GM18502 (cell line): ENCODE results near the gene ASCL5.

Experiments
- ATAC-seq: cut with Tn5 transposase; IDR thresholded peaks from one replicate; pipeline ENCODE4 v1.9.1; 2021; ENCODE audit warnings: mild to moderate bottlenecking; ENCODE audit not compliant: unreplicated experiment, poor library complexity

ASCL5 gene

DNA sequence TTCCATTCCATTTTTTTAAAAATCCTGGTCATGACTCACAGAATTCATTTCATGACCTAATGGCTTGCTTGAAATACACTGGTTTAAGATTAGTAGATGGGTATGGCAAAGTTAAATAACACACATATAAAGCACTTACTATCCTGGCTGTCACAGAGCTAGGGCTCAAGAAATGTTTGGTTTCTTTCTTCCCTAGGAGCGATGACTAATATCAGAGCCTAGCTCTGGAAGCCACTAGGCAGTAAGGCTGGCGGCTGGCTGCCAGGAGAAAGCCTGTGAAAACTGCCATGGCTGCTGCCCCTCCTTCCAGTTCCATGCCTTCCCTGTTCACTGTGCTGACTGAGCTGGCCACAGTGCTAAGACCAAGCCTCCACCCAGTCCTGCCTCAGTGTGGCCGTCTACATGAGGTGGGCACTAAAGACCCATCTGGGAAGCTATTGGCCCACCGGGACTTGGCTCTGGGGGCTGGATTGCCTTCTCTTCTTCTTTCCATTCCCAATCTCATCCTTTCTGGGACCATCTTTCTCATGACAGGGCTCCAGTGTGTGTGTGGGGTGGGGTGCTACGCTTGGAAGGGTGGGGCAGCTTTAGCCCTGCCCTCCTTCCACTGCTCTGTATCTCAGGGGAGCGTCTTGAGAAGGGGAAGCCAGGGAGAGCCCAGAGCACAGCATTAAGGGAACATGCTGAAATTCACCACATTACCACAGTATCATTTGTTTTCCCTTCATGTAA, 10.8 kb upstream of the ASCL5 start:
- no peak for ATAC-seq

DNA sequence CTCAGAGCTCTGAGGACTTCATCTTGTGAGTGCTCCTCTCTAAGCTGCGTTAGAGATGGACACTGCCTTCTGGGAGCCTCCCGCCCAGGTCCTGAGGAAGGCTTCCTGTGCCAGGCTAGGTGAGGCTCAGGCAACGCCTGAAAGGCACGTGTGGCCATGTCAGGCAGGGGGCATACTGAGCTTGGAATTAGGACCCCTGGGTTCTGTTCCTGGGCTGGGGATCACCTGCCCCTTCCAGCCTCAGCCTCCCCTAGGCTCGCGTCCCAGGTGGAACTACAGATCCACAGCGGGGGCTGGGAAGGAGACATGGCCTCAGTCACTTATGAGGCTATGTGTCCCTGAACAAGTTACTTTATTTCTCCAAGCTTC, 10.0 kb upstream of the ASCL5 start:
- ATAC-seq, result no peak

DNA sequence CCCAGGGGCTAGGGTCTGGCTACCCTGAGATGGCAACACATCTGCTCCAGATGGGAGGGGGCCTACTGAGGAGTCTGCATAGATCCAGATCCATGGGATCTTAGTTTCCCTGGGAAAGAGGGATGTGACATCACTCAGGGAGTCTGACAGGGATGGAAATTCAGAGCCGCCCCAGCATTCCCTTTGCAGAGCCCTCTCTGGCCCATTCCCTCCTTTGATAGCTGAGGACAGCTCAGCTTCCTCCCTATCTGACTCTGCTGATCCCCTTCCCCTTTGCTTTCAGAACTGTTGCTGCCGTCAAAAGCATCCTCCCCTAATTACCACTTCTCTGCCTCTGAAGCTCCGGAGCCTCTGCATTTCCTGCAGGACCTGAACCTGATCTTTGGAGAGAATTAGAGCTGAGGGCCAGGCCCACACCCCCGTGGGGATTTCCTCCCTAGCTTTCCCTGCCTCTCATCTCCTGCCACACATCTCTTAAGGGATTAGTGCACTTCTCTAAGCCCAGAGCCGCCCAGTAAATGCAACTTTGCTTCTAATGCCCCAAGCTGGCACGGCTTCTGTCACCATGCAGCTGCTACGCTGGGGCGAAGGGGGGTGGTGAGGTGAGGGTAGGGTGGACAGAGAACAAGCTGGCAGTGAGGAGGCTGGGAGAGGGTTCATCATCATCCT, 9.5 kb upstream of the ASCL5 start:
- no peak for ATAC-seq

DNA sequence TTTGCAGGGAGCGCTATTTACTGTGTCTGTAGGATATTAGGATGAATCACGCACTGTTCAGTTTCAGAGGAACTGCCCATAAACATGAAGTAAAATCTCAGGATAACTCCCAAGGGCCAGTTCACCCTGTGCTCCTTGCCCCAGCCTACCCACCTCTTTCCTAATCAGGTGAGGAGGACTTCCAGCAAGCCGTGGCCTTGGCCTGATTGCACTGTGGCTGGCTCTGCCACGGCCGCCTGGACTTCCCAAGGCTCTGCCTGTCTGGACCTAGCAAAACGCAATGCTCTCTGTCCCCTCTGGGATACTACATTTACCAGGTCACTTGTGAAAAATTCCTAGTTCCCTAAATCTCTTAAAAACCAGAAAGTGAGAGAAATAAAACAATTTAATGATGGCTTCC, 7.4 kb upstream of the ASCL5 start:
- ATAC-seq, result no peak

DNA sequence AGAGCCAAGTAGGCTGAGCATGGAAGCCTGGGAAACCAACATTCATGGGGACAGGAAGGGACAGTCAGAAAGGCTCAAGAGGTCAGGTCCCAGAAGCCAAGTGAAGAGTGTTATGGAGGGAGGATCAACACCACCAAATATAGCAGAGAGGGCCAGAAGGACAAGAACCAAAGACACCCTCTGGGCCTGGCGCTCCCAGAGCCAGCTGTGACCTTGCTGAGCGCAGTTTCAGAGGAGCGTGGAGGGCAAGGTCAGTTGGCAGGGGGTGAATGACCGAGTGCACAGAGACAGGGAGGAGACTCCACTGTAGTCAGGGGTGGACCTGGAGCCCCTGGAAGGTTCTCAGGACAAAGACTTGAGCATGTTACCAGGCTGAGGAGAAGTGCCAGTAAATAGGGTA, 4.4 kb upstream of the ASCL5 start:
- ATAC-seq, result no peak

DNA sequence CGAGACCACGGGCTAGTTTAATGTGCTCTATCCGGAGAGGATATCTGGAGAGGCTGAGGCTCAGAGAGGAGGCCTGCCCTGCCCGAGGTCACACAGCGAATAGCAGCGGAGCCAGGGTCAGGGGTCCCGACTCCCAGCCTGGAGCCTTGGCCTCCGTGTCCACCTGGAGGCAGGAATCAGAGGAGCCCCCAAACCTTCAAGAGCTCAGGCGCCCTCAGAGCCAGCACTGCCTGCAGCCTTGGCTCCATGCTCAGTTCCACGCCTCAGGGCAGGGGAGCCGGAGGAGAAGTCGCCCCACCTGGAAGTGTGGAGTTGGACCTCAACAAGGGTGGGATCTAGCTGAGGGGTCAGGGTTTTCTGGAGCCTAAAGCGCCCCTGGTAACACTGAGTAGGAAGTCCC, 2.0 kb upstream of the ASCL5 start:
- ATAC-seq, result no peak

DNA sequence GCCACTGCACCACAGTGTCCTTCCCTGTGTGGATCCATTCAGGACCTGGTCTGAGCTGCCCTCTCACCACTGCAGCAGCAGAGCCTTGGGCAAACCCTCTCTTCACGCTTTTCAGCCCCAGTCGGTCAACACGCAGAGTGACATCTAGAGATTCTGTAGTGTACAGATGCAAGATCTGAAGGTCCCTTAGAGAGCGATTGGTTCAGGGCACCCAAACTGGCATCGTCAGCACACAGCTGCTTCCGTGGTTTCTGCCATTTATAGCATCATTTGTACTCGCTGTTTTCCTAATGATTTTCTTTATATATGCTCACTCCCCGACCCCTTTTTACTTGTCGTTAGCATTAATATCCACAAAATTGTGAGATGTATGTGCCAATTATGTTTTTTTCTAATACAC, 1.5 kb upstream of the ASCL5 start:
- no peak for ATAC-seq

DNA sequence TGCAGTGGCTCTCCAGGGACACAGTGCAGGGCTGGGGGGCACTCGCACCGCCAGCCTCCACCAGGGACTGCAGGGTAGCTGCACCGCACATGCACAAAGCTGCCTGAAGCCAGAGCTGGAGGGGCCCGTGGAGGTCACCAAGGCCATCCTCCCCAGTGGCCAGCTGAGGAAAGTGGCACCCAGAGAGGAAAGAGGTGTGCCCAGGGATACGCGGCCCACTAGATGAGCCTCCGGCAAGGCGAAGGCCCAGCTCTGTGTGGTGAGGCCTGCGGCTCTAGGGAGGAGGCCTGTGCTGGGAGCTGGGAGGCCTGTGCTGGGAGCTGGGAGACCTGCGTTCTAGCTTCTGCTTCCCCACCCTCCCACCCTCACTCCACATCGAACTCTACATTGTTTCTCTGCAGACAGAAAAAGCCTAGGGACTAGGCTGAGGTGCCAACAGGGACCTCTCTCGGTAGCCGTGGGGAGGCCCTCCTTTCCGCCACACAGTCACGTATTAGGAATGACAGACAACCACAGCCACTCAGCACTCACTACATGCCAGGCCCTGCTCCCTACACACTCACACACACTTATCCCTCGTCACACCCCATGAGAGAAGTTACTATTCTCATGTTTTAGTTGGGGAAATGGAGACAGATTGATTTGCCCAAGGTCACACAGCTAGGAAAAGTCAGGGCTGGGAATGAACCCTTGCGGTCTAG, 921 bp upstream of the ASCL5 start:
- ATAC-seq, result no peak

DNA sequence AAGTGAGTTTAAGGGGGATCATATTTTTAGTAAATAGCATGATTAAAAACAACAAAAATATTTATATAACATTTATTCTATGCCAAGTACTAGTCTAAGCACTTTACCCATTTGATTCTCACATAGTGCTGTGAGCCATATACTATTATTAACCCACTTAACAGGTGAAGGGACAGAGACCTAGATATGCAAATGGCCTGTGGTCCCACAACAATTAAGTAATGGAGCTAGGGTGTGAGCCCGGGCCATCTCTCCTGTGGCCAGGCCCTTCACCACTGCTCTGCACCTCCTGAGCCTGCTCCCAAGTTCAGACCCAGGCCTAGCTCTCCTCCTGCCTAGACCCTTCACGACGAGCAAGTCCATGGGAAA, 537 bp downstream of the ASCL5 start:
- no peak for ATAC-seq

DNA sequence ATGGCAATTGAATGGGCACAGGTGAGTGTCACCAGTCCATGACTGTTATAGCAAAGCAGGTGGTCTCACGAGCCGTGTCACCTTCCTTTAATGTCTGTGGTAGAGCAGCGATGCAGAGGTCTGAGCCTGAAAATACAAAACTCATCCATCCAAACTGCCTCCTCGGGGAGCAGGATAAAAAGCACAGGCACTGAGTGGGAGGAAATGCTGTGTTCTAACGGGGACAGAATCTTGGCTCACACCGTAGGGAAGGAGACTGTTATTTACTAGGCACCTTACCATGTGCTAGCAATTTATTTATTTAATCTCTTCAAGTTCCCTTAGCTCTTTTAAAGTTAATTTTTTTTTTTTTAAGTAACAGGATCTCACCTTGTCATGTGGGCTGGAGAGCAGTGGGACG, 1.2 kb downstream of the ASCL5 start:
- ATAC-seq, result no peak

DNA sequence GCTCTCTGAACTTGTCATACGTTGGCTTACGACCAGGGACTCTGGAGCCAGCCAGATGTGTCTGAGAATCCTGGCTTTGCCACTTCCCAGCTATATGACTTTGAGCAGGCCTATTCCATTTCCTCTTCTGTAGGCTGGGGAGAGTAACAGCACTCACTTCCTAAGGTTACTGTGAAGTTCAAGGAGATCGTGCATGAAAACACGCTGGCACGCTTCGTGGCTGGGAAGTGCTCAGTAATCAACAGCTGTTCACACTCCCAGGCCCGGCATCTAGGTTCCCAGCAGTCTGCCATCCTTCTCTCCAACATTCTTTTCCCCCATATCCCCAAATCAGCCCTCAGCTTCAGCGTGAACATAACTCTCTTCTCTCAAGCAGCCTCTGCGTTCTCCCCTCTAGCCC, 2.0 kb downstream of the ASCL5 start:
- ATAC-seq, result no peak

DNA sequence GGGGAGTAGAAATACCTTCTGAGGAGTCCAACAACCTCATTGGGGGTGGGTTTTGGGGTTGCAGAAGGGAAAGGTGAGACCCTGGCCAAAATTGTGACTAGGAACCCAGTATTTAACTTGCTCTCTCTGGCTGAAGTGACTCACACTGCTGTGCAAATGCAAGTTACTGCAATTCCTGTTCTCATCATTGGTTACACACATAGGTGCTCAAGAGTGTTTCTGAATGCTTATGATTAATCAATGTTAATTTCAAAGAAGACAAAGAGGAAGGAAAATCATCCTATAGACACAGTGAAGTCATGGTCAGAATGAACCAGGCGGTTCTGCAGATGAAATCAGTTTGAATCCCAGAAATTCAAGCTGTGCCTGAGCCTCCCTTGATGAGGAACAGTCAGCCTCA, 3.1 kb downstream of the ASCL5 start:
- no peak for ATAC-seq

DNA sequence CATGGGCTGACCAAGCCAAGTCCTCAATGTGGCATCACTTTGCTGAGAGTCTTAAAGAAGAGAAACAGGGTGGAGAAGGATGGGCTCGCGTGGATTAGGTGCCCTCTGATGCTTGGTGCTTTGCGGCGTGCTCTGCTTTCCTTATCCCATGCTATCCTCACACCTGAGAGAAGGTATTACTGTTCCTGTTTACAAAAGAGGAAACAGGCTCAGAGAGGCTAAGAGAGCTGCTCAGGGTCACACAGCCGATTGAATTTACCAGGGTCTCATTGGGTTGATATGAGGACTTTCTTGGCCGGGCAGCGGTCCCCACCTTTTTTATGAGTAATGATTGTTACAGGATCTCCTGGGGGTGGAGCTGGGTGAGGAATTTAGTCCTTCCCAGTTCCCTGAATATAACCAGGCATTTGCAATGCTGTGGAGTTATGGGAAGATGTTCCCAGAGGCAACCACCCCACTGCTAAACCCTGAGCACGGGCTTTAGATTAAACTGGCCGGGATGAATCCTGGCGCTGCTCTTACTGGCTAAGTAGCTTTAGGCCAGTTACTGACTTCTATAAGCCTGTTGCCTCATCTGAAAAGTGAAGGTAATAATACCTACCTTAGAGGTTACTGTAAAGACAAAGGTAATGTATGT, 4.5 kb downstream of the ASCL5 start:
- ATAC-seq, result no peak

DNA sequence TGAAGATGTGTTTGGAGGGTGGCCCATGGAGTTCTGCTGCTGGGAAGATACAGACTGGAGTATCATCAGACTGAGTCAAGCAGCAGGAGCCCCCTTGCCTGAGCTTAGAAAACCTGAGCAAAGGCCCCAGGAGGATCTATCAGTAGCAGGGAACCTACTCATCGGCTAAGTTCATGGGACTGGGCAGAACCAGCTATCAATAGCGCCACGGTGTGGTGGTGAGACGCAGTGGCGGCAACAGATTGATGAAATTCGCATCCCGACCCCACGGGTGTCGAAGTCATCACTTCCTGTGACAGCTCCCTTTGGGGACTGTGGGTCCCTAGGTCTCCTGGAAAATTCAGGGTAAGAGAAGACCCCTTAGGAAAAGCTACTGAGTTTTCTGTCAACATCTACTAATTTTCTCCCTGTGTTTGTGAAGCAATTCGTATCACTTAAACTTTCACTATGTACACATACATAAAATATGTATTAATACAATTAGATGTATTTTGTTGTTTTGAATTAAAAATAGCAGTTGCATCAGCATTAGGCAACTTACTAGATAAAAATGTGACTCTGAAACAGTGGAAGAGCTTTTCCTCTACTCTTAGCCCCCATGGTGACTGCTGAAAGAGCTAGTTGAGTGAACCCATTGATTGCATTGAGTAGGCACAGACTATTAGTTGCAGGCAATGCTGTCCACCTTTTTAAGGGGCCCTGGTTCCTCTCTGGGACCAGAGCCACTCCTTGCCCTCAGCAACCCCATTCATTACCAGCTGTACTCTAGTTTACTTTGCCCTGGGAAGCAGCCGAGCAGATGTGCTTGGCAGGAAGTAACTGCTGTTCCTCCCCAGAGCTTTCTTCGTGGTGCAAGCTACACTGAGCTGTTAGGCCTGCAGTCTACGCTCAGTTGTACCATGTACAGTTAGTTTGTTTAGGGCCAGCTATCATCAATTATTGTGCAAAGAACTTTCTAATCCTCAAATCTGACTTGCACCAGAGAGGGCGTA, 7.5 kb downstream of the ASCL5 start:
- ATAC-seq, result no peak

DNA sequence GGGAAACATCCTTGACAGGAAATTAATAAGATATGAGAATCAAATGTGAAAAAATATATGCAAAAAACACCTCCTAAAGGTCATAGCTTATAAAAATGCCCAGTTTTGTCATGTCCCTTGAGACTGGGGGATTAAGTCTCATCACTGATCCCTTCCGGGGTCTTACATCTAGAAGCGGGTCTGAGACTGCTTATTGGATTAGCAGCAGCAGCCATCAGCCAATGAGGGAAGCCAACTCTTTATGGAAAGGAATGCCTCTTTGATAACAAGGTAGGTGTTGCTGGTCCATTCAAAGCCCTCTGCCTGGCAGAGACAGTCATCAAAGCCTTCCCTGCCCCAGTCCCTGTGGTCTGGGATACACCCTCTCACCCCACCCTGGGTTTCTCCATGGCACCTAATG, 10.9 kb downstream of the ASCL5 start:
- no peak for ATAC-seq

DNA sequence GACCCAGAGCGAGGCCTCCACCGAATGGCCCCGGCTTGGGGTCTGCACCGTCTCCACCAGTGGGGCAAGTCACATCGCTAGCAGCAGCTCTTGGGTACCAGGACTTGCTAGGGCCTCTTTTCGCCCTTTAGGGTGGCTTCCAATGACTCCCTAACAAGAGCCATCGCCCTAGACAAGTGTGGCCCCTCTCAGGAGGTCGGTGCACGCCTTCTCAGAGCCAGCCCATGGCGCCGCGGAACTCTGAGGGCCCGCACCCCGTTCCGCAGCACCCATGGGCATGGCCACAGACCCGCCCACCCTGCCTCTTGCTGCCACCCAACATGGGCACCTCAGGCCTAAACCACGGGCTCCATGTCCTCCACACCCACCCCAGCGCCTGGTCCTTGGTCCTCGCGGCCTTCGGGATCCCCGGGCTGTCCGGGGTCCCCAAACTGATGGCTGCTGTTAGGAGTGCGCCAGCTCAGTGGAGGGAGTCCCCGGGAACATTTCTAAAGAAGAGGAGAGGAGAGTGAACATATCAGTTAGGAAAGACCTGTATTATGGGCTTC, 11.5 kb downstream of the ASCL5 start:
- ATAC-seq, result no peak

DNA sequence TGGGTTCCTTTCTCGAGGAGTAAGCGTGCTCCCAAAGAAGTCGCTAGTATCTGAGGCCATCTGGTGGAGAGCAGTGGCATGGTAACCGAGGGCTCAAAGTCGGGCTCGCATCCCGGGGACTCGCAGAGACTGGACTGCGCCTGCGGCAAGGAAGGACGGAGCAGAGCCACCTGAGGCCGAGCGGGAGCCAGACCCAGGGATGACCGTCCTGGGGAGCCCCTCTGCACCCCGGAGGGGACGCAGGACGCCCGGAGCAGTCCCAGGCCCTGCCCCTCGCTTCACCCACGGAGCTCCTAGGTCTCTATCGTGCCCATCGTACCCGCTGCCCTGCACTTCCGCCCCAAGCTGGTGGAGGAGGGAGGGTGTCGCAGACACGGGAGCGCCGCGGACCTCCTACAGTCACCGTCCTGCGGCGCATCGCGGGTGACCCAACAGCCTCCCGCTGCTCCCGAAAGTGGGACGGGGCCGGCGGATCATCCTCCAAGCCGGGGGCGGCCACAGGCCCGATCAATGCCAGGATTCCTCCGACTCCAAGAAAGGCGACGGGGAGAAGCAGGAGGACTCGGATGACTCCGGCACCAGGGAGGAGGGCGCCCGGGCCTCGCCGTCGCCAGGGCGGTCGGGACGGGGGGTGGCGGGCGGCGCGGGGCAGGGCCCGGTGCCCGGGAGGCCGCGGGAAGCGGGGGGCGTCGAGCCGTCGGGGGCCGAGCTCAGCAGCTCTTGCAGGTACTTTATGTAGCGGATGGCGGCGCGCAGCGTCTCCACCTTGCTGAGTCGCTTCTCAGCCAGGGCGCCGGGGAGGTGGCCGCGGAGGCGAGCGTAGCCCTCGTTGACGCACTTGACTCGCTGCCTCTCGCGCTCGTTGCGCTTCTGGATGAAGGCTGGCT, 12.5 kb downstream of the ASCL5 start:
- peak; percentile 86 for ATAC-seq

DNA sequence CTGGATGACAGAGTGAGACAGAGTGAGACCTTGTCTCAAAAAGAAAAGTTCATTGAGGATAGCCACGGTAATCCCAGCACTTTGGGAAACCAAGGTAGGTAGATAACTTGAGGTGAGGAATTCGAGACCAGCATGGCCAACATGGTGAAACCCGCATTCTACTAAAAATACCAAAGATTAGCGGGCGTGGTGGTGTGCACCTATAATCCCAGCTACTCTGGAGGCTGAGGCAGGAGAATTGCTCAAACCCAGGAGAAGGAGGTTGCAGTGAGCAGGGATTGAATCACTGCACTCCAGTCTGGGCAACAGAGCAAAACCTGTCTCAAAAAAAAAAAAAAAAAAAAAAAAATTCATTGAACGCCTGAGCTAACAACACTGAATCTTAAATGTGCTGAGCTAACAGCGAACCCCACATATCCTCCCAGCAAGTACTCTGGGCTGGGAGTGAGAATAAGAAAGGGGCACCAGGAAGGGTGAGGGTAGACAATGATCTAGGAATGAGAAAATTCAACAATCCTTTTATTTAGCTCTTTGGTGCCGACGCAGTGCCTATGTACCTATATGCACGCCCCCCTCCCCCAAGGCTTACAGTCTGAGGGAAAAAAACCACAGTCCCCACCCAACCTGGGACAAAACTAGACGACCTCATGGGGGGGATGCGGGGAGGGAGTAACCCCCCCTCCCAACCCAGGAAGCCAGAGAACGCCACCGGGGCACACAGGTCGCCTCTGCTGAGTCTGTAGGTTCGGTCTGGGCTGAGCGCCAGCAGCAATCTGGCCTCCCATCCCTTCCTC, 13.3 kb downstream of the ASCL5 start:
- no peak for ATAC-seq
